Measurements from ENCODE around the gene SGO2.
A peak's percentile ranks its signal among the peaks of the same experiment; 100 is the strongest.

Gene SGO2

DNA sequence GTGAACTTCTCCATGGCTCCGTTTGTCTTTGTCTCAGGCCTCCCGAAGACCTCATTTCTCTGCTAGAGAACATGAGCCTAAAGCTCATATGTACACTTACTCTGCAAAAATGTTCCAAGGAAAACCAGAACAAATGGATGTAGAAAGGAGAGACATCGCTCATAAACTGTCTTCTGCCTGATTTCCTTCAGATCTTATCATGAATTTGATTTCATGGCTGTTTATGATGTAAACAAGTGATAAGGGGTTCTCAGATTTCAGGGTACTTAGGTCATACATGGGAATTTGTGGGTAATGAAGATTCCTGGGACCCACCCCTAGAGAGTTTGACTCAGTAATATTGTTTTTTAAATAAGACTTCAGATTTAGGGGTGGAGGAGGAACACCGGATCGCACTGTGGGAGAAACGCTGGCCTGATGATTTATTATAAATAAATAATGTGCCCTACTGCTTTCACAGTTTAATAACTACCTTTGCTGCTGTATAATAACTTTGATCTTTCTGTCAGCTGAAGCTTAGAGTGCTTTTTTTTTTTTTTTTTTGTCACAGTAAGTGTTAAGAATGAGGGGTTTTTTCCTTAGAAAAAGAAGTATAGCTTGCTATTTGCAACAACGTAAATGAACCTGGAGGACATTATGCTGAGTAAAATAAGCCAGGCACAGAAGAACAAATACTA lies 74.7 kb downstream of the SGO2 start:
- no peak overlapping the region for H4K91ac ChIP-seq (ENCODE audit: low read length)

DNA sequence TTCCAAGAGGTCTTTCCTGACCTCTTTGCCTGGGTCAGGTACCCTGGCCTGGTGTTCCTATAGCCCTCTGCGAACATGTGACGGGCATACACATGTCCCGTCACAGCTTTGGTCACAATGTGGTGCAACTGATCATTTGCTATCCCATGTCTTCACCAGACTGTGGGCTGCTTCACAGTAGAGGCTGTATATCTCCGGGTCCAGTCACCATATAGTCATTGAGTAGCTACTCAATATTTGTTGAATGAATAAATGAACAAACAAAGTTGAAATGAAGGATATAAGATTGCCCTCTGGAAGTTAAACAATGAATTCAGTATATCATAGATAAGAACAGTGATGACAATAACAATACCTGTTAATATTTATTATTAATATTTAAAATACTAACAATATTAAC lies 76.6 kb downstream of the SGO2 start:
- H3K4ac ChIP-seq (ENCODE audit: low read depth in 1 of 2, low read length in 2 of 2), result no peak overlapping the region
- peaks cover 0 to 66% of the 10 kb centered on the region in 2 experiments for H3K36me3 ChIP-seq (ENCODE audit: control insufficient read depth in 1 of 2, insufficient read depth in 2 of 2, low read depth in 1 of 2, low read length in 2 of 2)
- no peak overlapping the region for H2BK15ac ChIP-seq (ENCODE audit: low read depth, poor library complexity, severe bottlenecking)
- H3K14ac ChIP-seq (ENCODE audit: low read length in 2 of 2), result no peak overlapping the region
- H3K27ac ChIP-seq (ENCODE audit: low read length, poor library complexity, severe bottlenecking), result no peak overlapping the region
- H2BK120ac ChIP-seq (ENCODE audit: low read depth, low read length), result no peak overlapping the region
- H2BK5ac ChIP-seq (ENCODE audit: low read depth, low read length, poor library complexity, severe bottlenecking), result no peak overlapping the region
- no peaks in the 10 kb centered on the region for H3K79me1 ChIP-seq (replicated peaks; ENCODE audit: low read length, poor library complexity, severe bottlenecking)
- H2AK5ac ChIP-seq (ENCODE audit: low read length, severe bottlenecking), result no peak overlapping the region
- no peak overlapping the region for H2BK12ac ChIP-seq (ENCODE audit: low read length in 2 of 2)
- no peaks in the 10 kb centered on the region for H3K27me3 ChIP-seq (ENCODE audit: control insufficient read depth in 1 of 2, insufficient read depth in 1 of 2, low read length in 2 of 2)
- no peak overlapping the region for H3K4me3 ChIP-seq (ENCODE audit: insufficient read depth in 1 of 2, low read depth in 1 of 2, low read length in 2 of 2)
- no peak overlapping the region for H3K18ac ChIP-seq (ENCODE audit: low read depth in 1 of 2, low read length in 2 of 2)
- H4K8ac ChIP-seq (ENCODE audit: low read length), result no peak overlapping the region
- peaks cover 2% of the 10 kb centered on the region for H3K4me1 ChIP-seq (ENCODE audit: control insufficient read depth, insufficient read depth, low read depth, low read length)
- H3K4me2 ChIP-seq (ENCODE audit: low read length, poor library complexity, severe bottlenecking), result no peak overlapping the region
- no peak for DNase-seq
- no peak overlapping the region for H3K9ac ChIP-seq (ENCODE audit: low read length)
- H3K23ac ChIP-seq (ENCODE audit: low read length in 2 of 2), result no peak overlapping the region
- WGBS, result 96% methylated on average over 3 of the region's 4 CpGs
- H2AFZ ChIP-seq (ENCODE audit: low read depth, low read length), result no peak overlapping the region
- no peak overlapping the region for H4K91ac ChIP-seq (ENCODE audit: low read length)
- H3K9me3 ChIP-seq (ENCODE audit: control insufficient read depth, low read length), result no peaks in the 10 kb centered on the region

More for the DNA sequence above, 74.7 kb downstream of the SGO2 start:
- H2AK5ac ChIP-seq (ENCODE audit: low read length, severe bottlenecking), result no peak overlapping the region
- no peak overlapping the region for H2BK120ac ChIP-seq (ENCODE audit: low read depth, low read length)
- H2BK15ac ChIP-seq (ENCODE audit: low read depth, poor library complexity, severe bottlenecking), result no peak overlapping the region
- H3K4me2 ChIP-seq (ENCODE audit: low read length, poor library complexity, severe bottlenecking), result no peak overlapping the region
- H2BK5ac ChIP-seq (ENCODE audit: low read depth, low read length, poor library complexity, severe bottlenecking), result no peak overlapping the region
- H3K27me3 ChIP-seq (ENCODE audit: control insufficient read depth in 1 of 2, insufficient read depth in 1 of 2, low read length in 2 of 2), result no peaks in the 10 kb centered on the region
- H3K4ac ChIP-seq (ENCODE audit: low read depth in 1 of 2, low read length in 2 of 2), result no peak overlapping the region
- H2AFZ ChIP-seq (ENCODE audit: low read depth, low read length), result no peak overlapping the region
- WGBS, result 65% methylated on average over 3 of the region's 7 CpGs
- no peak for DNase-seq
- no peak overlapping the region for H2BK12ac ChIP-seq (ENCODE audit: low read length in 2 of 2)
- no peak overlapping the region for H3K18ac ChIP-seq (ENCODE audit: low read depth in 1 of 2, low read length in 2 of 2)
- H4K8ac ChIP-seq (ENCODE audit: low read length), result no peak overlapping the region
- no peaks in the 10 kb centered on the region for H3K79me1 ChIP-seq (replicated peaks; ENCODE audit: low read length, poor library complexity, severe bottlenecking)
- no peak overlapping the region for H3K9ac ChIP-seq (ENCODE audit: low read length)
- H3K4me1 ChIP-seq (ENCODE audit: control insufficient read depth, insufficient read depth, low read depth, low read length), result peaks cover 2% of the 10 kb centered on the region
- no peak overlapping the region for H3K14ac ChIP-seq (ENCODE audit: low read length in 2 of 2)
- H3K9me3 ChIP-seq (ENCODE audit: control insufficient read depth, low read length), result peaks cover 6% of the 10 kb centered on the region
- no peak overlapping the region for H3K27ac ChIP-seq (ENCODE audit: low read length, poor library complexity, severe bottlenecking)
- no peak overlapping the region for H3K23ac ChIP-seq (ENCODE audit: low read length in 2 of 2)
- no peak overlapping the region for H3K4me3 ChIP-seq (ENCODE audit: insufficient read depth in 1 of 2, low read depth in 1 of 2, low read length in 2 of 2)
- H3K36me3 ChIP-seq (ENCODE audit: control insufficient read depth in 1 of 2, insufficient read depth in 2 of 2, low read depth in 1 of 2, low read length in 2 of 2), result peaks cover 0 to 68% of the 10 kb centered on the region in 2 experiments

DNA sequence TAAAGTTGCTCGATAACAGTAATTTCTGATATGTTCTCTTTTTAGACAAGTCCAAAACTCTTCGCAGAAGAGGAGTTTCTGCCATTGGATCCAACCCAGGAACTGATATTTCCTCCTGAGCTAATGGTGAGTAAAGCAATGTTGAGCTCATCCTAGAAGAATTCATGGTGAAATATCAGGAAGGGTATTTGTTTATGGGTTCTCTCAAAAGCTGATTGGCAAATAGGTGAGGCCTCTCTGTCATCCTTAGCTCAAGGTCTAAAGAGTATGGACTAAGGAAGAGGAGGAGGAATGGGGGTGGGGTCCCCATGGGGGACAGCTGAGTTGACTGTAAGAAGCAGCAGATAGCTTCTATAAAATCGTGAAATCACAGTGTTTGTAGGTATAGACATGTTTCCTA lies 78.0 kb downstream of the SGO2 start:
- WGBS, result 83% methylated on average over 2 of the region's 3 CpGs
- no peak overlapping the region for H2BK12ac ChIP-seq (ENCODE audit: low read length in 2 of 2)
- H3K14ac ChIP-seq (ENCODE audit: low read length in 2 of 2), result no peak overlapping the region
- no peak overlapping the region for H2AFZ ChIP-seq (ENCODE audit: low read depth, low read length)
- H3K4me2 ChIP-seq (ENCODE audit: low read length, poor library complexity, severe bottlenecking), result peak overlapping the region; percentile 32
- H4K8ac ChIP-seq (ENCODE audit: low read length), result no peak overlapping the region
- H3K9ac ChIP-seq (ENCODE audit: low read length), result peak overlapping the region; percentile 58
- H3K4me1 ChIP-seq (ENCODE audit: control insufficient read depth, insufficient read depth, low read depth, low read length), result peaks cover 4% of the 10 kb centered on the region
- H3K9me3 ChIP-seq (ENCODE audit: control insufficient read depth, low read length), result no peaks in the 10 kb centered on the region
- H2AK5ac ChIP-seq (ENCODE audit: low read length, severe bottlenecking), result no peak overlapping the region
- peak; percentile 56 for DNase-seq
- no peak overlapping the region for H4K91ac ChIP-seq (ENCODE audit: low read length)
- no peak overlapping the region for H2BK5ac ChIP-seq (ENCODE audit: low read depth, low read length, poor library complexity, severe bottlenecking)
- H3K4me3 ChIP-seq (ENCODE audit: insufficient read depth in 1 of 2, low read depth in 1 of 2, low read length in 2 of 2), result no peak overlapping the region
- H3K23ac ChIP-seq (ENCODE audit: low read length in 2 of 2), result no peak overlapping the region
- no peak overlapping the region for H3K4ac ChIP-seq (ENCODE audit: low read depth in 1 of 2, low read length in 2 of 2)
- H3K27me3 ChIP-seq (ENCODE audit: control insufficient read depth in 1 of 2, insufficient read depth in 1 of 2, low read length in 2 of 2), result no peaks in the 10 kb centered on the region
- peaks cover 0 to 61% of the 10 kb centered on the region in 2 experiments for H3K36me3 ChIP-seq (ENCODE audit: control insufficient read depth in 1 of 2, insufficient read depth in 2 of 2, low read depth in 1 of 2, low read length in 2 of 2)
- H2BK120ac ChIP-seq (ENCODE audit: low read depth, low read length), result no peak overlapping the region
- no peaks in the 10 kb centered on the region for H3K79me1 ChIP-seq (replicated peaks; ENCODE audit: low read length, poor library complexity, severe bottlenecking)
- peak overlapping the region; percentile 40 for H3K27ac ChIP-seq (ENCODE audit: low read length, poor library complexity, severe bottlenecking)
- no peak overlapping the region for H2BK15ac ChIP-seq (ENCODE audit: low read depth, poor library complexity, severe bottlenecking)
- no peak overlapping the region for H3K18ac ChIP-seq (ENCODE audit: low read depth in 1 of 2, low read length in 2 of 2)

DNA sequence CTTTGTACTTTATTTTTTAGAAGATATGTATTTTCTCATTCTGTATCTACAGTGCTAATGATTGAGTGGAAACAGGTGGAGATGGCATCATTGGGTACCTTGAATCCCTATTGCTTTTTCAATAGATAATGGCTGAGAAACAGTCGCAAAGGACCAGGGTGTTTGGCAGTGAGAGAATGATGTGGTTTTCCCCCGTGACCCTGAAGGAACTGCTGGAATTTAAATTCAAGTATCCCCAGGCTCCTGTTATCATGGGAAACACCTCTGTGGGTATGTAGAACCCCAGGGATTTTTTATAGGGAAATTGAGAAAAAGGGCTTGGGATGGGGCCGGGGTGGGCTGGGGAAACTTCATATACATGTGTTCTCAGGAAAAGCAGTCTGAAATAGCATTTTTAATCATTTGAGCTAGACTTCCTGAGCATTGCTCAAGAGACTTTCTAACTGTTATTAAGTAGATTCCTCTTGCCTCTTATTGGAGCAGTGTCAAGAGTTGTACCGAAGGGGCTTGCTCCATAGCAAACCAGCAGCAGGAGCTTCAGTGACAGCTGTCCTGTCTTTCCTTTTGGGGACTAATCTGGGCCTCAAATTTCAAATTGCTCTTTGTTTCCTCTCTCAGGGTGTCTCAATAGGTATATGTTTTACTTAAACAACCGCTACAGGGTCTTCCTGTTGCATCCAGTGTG lies 78.7 kb downstream of the SGO2 start:
- Histone ChIP-seq H3K9me3 (ENCODE audit: control insufficient read depth, low read length) (no peaks in the 10 kb centered on the region), H2AK5ac (ENCODE audit: low read length, severe bottlenecking) (no peak overlapping the region), H3K9ac (ENCODE audit: low read length) (peak overlapping the region; percentile 58), H3K14ac (ENCODE audit: low read length in 2 of 2) (peak overlapping the region in 1 of 2 experiments; percentile 36), H3K4ac (ENCODE audit: low read depth in 1 of 2, low read length in 2 of 2) (no peak overlapping the region), H4K91ac (ENCODE audit: low read length) (no peak overlapping the region), H3K36me3 (ENCODE audit: control insufficient read depth in 1 of 2, insufficient read depth in 2 of 2, low read depth in 1 of 2, low read length in 2 of 2) (peaks cover 0 to 55% of the 10 kb centered on the region in 2 experiments), H2BK12ac (ENCODE audit: low read length in 2 of 2) (no peak overlapping the region), H2BK120ac (ENCODE audit: low read depth, low read length) (no peak overlapping the region), H4K8ac (ENCODE audit: low read length) (no peak overlapping the region), H3K27ac (ENCODE audit: low read length, poor library complexity, severe bottlenecking) (no peak overlapping the region), H3K4me1 (ENCODE audit: control insufficient read depth, insufficient read depth, low read depth, low read length) (peaks cover 4% of the 10 kb centered on the region), H2BK5ac (ENCODE audit: low read depth, low read length, poor library complexity, severe bottlenecking) (no peak overlapping the region), H2BK15ac (ENCODE audit: low read depth, poor library complexity, severe bottlenecking) (no peak overlapping the region), H3K23ac (ENCODE audit: low read length in 2 of 2) (no peak overlapping the region), H3K4me3 (ENCODE audit: insufficient read depth in 1 of 2, low read depth in 1 of 2, low read length in 2 of 2) (no peak overlapping the region), H2AFZ (ENCODE audit: low read depth, low read length) (no peak overlapping the region), H3K4me2 (ENCODE audit: low read length, poor library complexity, severe bottlenecking) (no peak overlapping the region), H3K79me1 (replicated peaks; ENCODE audit: low read length, poor library complexity, severe bottlenecking) (no peaks in the 10 kb centered on the region), H3K18ac (ENCODE audit: low read depth in 1 of 2, low read length in 2 of 2) (no peak overlapping the region), H3K27me3 (ENCODE audit: control insufficient read depth in 1 of 2, insufficient read depth in 1 of 2, low read length in 2 of 2) (no peaks in the 10 kb centered on the region)
- 80% methylated on average over 5 of the region's 5 CpGs for WGBS
- peak; percentile 18 for DNase-seq
